ENCODE measurements around the gene LPAR1.
"Not testable (repeated sequence)": the region's sequence is repeated elsewhere in the genome, so short reads cannot be mapped to it uniquely, and the experiment has no call there.

The LPAR1 gene

GRCh38 chr9:110880189-110880588 is 158.1 kb downstream of the LPAR1 start:
- peaks cover 4% of the 10 kb centered on the region for H3K27me3 Mint-ChIP-seq
- no peaks in the 10 kb centered on the region for H3K36me3 Mint-ChIP-seq (ENCODE audit: low read depth)
- H3K27ac Mint-ChIP-seq = no peak overlapping the region
- H3K9me3 Mint-ChIP-seq = no peaks in the 10 kb centered on the region
- no peak for DNase-seq
- H3K4me1 Mint-ChIP-seq (ENCODE audit: low read depth) = no peaks in the 10 kb centered on the region
- H3K4me3 Mint-ChIP-seq = no peak overlapping the region

GRCh38 chr9:110877374-110877773 is 160.9 kb downstream of the LPAR1 start:
- H3K4me1 Mint-ChIP-seq (ENCODE audit: low read depth) = no peaks in the 10 kb centered on the region
- H3K27me3 Mint-ChIP-seq = peaks cover 11% of the 10 kb centered on the region
- no peaks in the 10 kb centered on the region for H3K36me3 Mint-ChIP-seq (ENCODE audit: low read depth)
- no peak overlapping the region for H3K27ac Mint-ChIP-seq
- no peak overlapping the region for H3K4me3 Mint-ChIP-seq
- H3K9me3 Mint-ChIP-seq = no peaks in the 10 kb centered on the region
- no peak for DNase-seq

- no peaks in the 10 kb centered on the region for H3K36me3 Mint-ChIP-seq (ENCODE audit: low read depth)
- no peak for DNase-seq
Measured at GRCh38 chr9:110876929-110877328, 161.3 kb downstream of the LPAR1 start.

GRCh38 chr9:110874963-110875674 is 163.2 kb downstream of the LPAR1 start:
- Mint-ChIP-seq H3K4me3 (no peak overlapping the region), H3K9me3 (peaks cover 2% of the 10 kb centered on the region), H3K27ac (no peak overlapping the region), H3K36me3 (ENCODE audit: low read depth) (no peaks in the 10 kb centered on the region), H3K4me1 (ENCODE audit: low read depth) (no peaks in the 10 kb centered on the region), H3K27me3 (peaks cover 11% of the 10 kb centered on the region)
- no peak for DNase-seq

More at GRCh38 chr9:110876929-110877328, 161.3 kb downstream of the LPAR1 start:
- H3K27me3 Mint-ChIP-seq = peaks cover 11% of the 10 kb centered on the region
- H3K9me3 Mint-ChIP-seq = no peaks in the 10 kb centered on the region
- H3K4me1 Mint-ChIP-seq (ENCODE audit: low read depth) = no peaks in the 10 kb centered on the region
- H3K27ac Mint-ChIP-seq = no peak overlapping the region
- no peak overlapping the region for H3K4me3 Mint-ChIP-seq

- Mint-ChIP-seq H3K27ac (no peak overlapping the region), H3K4me3 (no peak overlapping the region), H3K4me1 (ENCODE audit: low read depth) (no peaks in the 10 kb centered on the region), H3K9me3 (peaks cover 4% of the 10 kb centered on the region), H3K36me3 (ENCODE audit: low read depth) (no peaks in the 10 kb centered on the region), H3K27me3 (peaks cover 11% of the 10 kb centered on the region)
- DNase-seq = no peak
Measured at GRCh38 chr9:110872920-110873319, 165.3 kb downstream of the LPAR1 start.

GRCh38 chr9:110871736-110872135 is 166.5 kb downstream of the LPAR1 start:
- no peak for DNase-seq
- peaks cover 11% of the 10 kb centered on the region for H3K27me3 Mint-ChIP-seq
- no peak overlapping the region for H3K4me3 Mint-ChIP-seq
- no peaks in the 10 kb centered on the region for H3K4me1 Mint-ChIP-seq (ENCODE audit: low read depth)
- H3K27ac Mint-ChIP-seq = no peak overlapping the region
- H3K36me3 Mint-ChIP-seq (ENCODE audit: low read depth) = no peaks in the 10 kb centered on the region
- H3K9me3 Mint-ChIP-seq = peaks cover 4% of the 10 kb centered on the region

- Mint-ChIP-seq H3K27me3 (peaks cover 5% of the 10 kb centered on the region), H3K9me3 (peaks cover 4% of the 10 kb centered on the region), H3K4me3 (no peak overlapping the region), H3K27ac (no peak overlapping the region), H3K4me1 (ENCODE audit: low read depth) (no peaks in the 10 kb centered on the region), H3K36me3 (ENCODE audit: low read depth) (no peaks in the 10 kb centered on the region)
- DNase-seq = no peak
Measured at GRCh38 chr9:110869931-110870330, 168.3 kb downstream of the LPAR1 start.

- no peak overlapping the region for H3K27ac Mint-ChIP-seq
- no peaks in the 10 kb centered on the region for H3K36me3 Mint-ChIP-seq (ENCODE audit: low read depth)
- DNase-seq = no peak
- H3K4me1 Mint-ChIP-seq (ENCODE audit: low read depth) = no peaks in the 10 kb centered on the region
- H3K4me3 Mint-ChIP-seq = no peak overlapping the region
- H3K9me3 Mint-ChIP-seq = peaks cover 9% of the 10 kb centered on the region
- no peaks in the 10 kb centered on the region for H3K27me3 Mint-ChIP-seq
Measured at GRCh38 chr9:110864011-110864410, 174.3 kb downstream of the LPAR1 start.

- H3K4me1 Mint-ChIP-seq (ENCODE audit: low read depth); H3K36me3 Mint-ChIP-seq (ENCODE audit: low read depth); DNase-seq; H3K27me3 Mint-ChIP-seq; H3K27ac Mint-ChIP-seq; H3K4me3 Mint-ChIP-seq: not testable (repeated sequence)
- H3K9me3 Mint-ChIP-seq = peaks cover 14% of the 10 kb centered on the region
Measured at GRCh38 chr9:110861370-110862110, 176.7 kb downstream of the LPAR1 start.

GRCh38 chr9:110856772-110857171 is 181.5 kb downstream of the LPAR1 start:
- no peak overlapping the region for H3K4me3 Mint-ChIP-seq
- no peak for DNase-seq
- no peaks in the 10 kb centered on the region for H3K36me3 Mint-ChIP-seq (ENCODE audit: low read depth)
- H3K27me3 Mint-ChIP-seq = no peaks in the 10 kb centered on the region
- H3K27ac Mint-ChIP-seq = no peak overlapping the region
- no peaks in the 10 kb centered on the region for H3K4me1 Mint-ChIP-seq (ENCODE audit: low read depth)
- peaks cover 12% of the 10 kb centered on the region for H3K9me3 Mint-ChIP-seq

- H3K4me3 Mint-ChIP-seq = no peak overlapping the region
- H3K27me3 Mint-ChIP-seq = no peaks in the 10 kb centered on the region
- peaks cover 5% of the 10 kb centered on the region for H3K9me3 Mint-ChIP-seq
- no peaks in the 10 kb centered on the region for H3K36me3 Mint-ChIP-seq (ENCODE audit: low read depth)
- no peak overlapping the region for H3K27ac Mint-ChIP-seq
- no peaks in the 10 kb centered on the region for H3K4me1 Mint-ChIP-seq (ENCODE audit: low read depth)
- DNase-seq = no peak
Measured at GRCh38 chr9:110850401-110851135, 187.7 kb downstream of the LPAR1 start.

GRCh38 chr9:110847671-110848070 is 190.6 kb downstream of the LPAR1 start:
- no peak overlapping the region for H3K4me3 Mint-ChIP-seq
- H3K27ac Mint-ChIP-seq = no peak overlapping the region

GRCh38 chr9:110846215-110846614 is 192.1 kb downstream of the LPAR1 start:
- H3K4me1 Mint-ChIP-seq (ENCODE audit: low read depth) = no peaks in the 10 kb centered on the region
- H3K36me3 Mint-ChIP-seq (ENCODE audit: low read depth) = no peaks in the 10 kb centered on the region
- no peak overlapping the region for H3K27ac Mint-ChIP-seq
- no peaks in the 10 kb centered on the region for H3K9me3 Mint-ChIP-seq
- no peaks in the 10 kb centered on the region for H3K27me3 Mint-ChIP-seq
- no peak for DNase-seq
- H3K4me3 Mint-ChIP-seq = no peak overlapping the region

More at GRCh38 chr9:110847671-110848070, 190.6 kb downstream of the LPAR1 start:
- DNase-seq = no peak
- no peaks in the 10 kb centered on the region for H3K9me3 Mint-ChIP-seq
- H3K36me3 Mint-ChIP-seq (ENCODE audit: low read depth) = no peaks in the 10 kb centered on the region
- no peaks in the 10 kb centered on the region for H3K4me1 Mint-ChIP-seq (ENCODE audit: low read depth)
- H3K27me3 Mint-ChIP-seq = no peaks in the 10 kb centered on the region

GRCh38 chr9:110844121-110844520 is 194.1 kb downstream of the LPAR1 start:
- no peak overlapping the region for H3K27ac Mint-ChIP-seq
- no peaks in the 10 kb centered on the region for H3K27me3 Mint-ChIP-seq

GRCh38 chr9:110842986-110843385 is 195.3 kb downstream of the LPAR1 start:
- no peaks in the 10 kb centered on the region for H3K27me3 Mint-ChIP-seq
- no peaks in the 10 kb centered on the region for H3K36me3 Mint-ChIP-seq (ENCODE audit: low read depth)
- H3K9me3 Mint-ChIP-seq = no peaks in the 10 kb centered on the region
- no peak overlapping the region for H3K4me3 Mint-ChIP-seq
- DNase-seq = no peak
- no peak overlapping the region for H3K27ac Mint-ChIP-seq
- H3K4me1 Mint-ChIP-seq (ENCODE audit: low read depth) = no peaks in the 10 kb centered on the region

More at GRCh38 chr9:110844121-110844520, 194.1 kb downstream of the LPAR1 start:
- Mint-ChIP-seq H3K4me3 (no peak overlapping the region), H3K4me1 (ENCODE audit: low read depth) (no peaks in the 10 kb centered on the region), H3K9me3 (no peaks in the 10 kb centered on the region), H3K36me3 (ENCODE audit: low read depth) (no peaks in the 10 kb centered on the region)
- DNase-seq = no peak
